ENCODE data around the gene FRYL.

DNA sequence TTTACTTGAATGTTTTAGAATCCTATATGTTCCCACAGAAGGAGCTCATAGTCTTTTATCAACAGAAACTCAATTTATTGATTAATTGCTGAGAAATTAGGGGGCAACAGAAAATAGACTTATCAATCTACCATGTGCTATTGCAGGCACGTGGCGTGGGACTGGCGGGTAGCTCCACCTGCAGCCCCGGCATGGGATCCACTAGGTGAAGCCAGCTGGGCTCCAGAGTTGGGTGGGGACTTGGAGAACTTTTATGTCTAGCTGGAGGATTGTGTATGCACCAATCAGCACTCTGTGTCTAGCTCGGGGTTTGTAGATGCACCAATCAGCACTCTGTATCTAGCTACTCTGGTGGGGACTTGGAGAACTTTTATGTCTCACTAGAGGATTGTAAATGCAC, 47.5 kb upstream of the FRYL start:
- TF ChIP-seq, protein P1, sequence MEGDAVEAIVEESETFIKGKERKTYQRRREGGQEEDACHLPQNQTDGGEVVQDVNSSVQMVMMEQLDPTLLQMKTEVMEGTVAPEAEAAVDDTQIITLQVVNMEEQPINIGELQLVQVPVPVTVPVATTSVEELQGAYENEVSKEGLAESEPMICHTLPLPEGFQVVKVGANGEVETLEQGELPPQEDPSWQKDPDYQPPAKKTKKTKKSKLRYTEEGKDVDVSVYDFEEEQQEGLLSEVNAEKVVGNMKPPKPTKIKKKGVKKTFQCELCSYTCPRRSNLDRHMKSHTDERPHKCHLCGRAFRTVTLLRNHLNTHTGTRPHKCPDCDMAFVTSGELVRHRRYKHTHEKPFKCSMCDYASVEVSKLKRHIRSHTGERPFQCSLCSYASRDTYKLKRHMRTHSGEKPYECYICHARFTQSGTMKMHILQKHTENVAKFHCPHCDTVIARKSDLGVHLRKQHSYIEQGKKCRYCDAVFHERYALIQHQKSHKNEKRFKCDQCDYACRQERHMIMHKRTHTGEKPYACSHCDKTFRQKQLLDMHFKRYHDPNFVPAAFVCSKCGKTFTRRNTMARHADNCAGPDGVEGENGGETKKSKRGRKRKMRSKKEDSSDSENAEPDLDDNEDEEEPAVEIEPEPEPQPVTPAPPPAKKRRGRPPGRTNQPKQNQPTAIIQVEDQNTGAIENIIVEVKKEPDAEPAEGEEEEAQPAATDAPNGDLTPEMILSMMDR (IDR thresholded peaks at IDR 0.05), result no peak
- TF ChIP-seq ZFX (IDR thresholded peaks at IDR 0.05; ENCODE audit: borderline replicate concordance), result no peak

All from 22Rv1 (cell line).